ENCODE results near the gene DENND2C.

The DENND2C gene

DNA sequence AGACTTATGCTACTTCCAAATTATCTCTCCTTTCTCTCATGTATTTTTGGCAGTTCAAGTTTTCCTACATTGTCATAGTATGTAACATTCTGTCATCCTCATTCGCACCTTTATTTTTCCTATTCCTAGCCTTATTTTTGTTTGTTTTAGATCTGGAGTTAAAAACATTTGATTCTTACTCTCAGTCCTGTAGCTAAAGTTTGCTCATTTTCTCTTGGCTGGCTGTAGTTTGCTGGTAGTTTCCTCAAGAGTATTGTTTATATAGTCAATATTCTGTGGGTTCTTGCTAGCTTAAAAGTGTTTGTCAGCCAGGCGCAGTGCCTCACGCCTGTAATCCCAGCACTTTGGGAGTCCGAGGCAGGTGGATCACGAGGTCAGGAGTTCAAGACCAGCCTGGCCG, 129.0 kb downstream of the DENND2C start:
- DNase-seq = no peak

DNA sequence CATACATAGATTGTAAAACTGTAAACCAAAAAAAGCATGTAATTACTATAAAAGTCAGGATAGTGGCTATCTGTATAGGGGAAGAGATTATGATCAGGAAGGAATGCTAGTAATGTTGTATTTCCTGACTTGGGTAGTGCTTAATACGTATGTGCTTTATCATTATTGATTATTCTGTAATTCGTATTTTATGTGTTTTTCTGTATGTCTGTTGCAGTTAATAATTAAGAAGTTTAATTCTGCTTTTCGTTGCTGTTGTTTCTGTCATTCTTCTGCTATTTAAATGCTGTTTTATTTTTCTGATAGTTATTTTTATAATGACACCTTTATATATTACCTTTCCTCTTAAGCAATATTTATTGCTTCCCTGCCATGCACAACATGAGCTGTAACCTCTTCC, 129.6 kb downstream of the DENND2C start:
- no peak for DNase-seq

DNA sequence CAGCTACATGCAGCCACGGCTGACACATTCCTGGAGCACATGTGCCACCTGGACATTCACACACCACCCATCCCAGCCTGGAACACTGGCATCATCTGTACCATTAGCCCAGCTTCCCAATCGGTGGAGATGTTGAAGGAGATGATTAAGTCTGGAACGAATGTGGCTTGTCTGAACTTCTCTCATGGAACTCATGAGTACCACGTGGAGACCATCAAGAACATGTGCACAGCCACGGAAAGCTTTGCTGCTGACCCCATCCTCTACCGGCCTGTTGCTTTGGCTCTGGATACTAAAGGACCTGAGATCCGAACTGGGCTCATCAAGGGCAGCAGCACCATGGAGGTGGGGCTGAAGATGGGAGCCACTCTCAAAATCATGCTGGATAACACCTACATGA, 133.8 kb downstream of the DENND2C start:
- DNase-seq = no peak

DNA sequence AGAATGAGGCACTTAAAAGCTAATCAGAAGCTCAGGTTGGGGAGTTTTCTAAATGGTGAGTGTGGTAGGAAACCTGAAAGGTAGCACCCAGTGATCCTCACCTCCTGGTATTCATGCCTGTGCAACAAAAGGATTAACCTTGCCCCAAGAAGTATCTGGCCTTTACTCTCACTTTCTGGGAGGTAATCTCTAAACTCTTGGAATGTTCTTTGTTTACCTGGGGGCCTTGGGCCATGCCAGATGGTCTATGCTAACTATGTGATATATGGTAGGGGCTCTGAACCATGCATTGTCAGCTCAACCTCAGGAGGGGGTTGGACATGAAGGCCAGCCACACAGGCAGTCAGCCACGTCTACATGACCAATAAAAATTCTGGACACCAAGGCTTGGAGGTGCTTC, 134.4 kb downstream of the DENND2C start:
- DNase-seq = no peak
